Activated naive CD4-positive, alpha-beta T cell treated with anti-CD3 and anti-CD28 coated beads, Interleukin-2, amount 50 U/mL, for 16 hours (primary cell): ENCODE data around the gene HAGH.
"Not testable (repeated sequence)": the region's sequence is repeated elsewhere in the genome, so short reads cannot be mapped to it uniquely, and the experiment has no call there.

Source experiments
- DNase-seq: peaks from one replicate; pipeline ENCODE4 v3.0.0-alpha.2; 2020

Gene HAGH

DNA sequence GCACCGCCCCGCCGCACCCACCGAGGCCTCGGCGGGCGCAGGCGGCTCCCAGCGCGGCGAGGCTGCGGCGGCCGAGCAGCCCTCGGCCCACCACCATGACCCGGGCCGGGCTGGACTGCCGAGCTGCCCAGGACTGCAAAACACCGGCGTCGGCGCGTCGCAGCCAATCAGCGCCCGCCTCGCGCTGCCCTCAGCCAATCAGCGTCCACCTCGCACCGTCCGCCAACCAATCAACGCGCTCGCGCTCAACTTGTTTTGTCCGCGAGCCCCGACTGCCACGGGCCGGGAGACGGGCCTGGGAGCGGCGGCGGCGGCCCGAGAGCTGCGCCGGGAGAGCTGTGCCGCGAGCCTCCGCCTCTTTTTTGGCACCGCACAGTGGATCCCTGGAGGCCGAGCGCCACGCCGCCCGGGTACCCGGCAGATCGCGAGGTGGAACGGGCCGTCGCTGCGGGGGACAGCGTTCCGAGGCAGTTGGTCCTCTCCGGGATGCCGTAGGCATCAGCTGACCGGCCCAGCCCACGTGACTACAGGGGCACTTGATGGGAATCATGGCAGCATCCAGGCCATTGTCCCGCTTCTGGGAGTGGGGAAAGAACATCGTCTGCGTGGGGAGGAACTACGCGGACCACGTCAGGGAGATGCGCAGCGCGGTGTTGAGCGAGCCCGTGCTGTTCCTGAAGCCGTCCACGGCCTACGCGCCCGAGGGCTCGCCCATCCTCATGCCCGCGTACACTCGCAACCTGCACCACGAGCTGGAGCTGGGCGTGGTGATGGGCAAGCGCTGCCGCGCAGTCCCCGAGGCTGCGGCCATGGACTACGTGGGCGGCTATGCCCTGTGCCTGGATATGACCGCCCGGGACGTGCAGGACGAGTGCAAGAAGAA, at the start of gene HAGH, which contains the start of gene FAHD1:
Gene HAGH (minus strand): TSS at position 135 of the 883 bp plus-strand sequence. CDS start 38 bp downstream, at position 97.
Gene FAHD1 (plus strand): TSS at position 516 of the 883 bp plus-strand sequence. CDS start 33 bp downstream, at position 549.
- peak; percentile 89 for DNase-seq

GRCh38 chr16:1876066-1876465, 49.4 kb upstream of the HAGH start:
- not testable (repeated sequence) for DNase-seq

- DNase-seq = no peak
These were observed 48.2 kb upstream of the HAGH start for GRCh38 chr16:1874854-1875253.

GRCh38 chr16:1871974-1872635, 45.5 kb upstream of the HAGH start, which contains the start of gene MEIOB:
MEIOB (minus strand) TSS chr16:1872164; CDS start chr16:1868175, 3,989 bp downstream.
- DNase-seq = peak; percentile 31

- no peak for DNase-seq
These were observed 43.9 kb upstream of the HAGH start for GRCh38 chr16:1870365-1871082.

DNA sequence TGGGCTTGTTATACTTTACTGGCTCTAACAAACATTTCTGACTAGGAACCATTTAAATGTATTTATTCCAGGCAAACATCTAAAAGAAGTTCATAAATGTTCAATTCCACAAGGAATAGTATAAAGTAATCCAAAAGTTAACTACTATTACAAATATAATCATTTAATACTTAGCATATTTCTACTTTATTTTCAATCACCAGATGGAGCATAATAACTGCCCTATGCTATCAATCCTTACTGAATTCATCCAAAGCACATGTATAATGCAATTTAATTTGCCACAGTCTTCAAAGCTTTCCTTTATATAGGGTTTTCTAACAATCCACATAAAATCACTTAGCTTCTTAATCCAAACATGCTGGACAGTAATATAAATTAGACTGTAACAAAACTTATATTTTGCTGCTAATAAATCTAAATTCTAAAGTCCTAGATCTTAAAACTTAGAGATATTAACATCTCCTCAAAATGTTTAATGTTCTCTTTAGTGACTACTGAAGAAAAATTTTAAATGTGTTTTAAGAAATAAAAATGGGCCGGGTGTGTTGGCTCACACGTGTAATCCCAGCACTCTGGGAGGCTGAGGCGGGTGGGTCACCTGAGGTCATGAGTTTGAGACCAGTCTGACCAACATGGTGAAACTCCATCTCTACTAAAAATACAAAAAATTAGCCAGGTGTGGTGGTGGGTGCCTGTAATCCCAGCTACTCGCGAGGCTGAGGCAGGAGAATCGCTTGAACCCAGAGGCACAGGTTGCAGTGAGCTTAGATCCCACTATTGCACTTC, 39.5 kb upstream of the HAGH start:
- no peak for DNase-seq

DNA sequence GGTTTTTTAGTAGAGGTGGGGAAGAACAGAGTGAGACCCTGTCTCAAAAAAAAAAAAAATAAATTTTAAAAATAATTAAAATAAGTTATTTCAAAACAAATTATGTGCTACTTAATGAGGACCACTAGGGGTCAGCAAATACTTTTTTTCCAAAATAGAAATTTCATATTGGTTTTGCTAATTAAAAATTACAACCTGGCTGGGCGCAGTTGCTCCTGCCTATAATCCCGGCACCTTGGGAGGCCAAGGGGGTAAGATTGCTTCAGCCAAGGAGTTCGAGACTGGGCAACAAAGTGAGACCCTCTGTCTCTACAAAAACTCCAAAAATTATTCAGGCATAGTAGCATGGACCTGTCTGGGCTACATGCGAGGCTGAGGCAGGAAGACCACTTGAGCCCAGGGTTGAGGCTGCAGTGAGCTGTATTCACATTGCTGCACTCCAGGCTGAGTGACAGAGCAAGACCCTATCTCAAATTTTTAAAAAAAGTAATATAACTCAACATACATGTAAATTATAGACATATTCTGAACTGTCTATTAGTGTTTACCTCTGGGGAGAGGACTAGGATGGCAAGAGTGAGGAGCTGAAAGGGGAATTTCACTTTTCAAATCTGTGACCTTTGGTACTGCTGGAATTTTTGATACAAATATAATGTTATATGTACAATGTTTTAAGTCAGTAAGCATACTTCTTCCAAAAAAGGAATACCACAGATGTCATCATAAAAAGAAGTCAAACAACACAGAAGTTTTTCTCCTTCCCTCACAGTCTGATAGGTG, 37.2 kb upstream of the HAGH start:
- DNase-seq = no peak

DNA sequence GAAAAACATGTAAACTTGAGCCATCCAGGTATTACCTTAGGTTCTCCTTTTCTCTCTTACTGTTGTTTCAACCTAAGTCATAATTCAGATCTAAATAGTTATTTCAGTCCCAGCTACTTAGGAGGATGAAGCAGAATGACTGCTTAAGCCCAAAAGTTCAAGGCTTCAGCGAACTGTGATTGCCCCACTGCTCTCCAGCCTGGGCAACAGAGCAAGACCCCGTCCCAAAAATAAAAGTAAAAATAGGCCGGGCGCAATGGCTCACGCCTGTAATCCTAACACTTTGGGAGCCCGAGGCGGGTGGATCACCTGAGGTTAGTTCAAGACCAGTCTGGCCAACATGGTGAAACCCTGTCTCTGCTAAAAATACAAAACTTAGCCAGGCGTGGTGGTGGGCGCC, 35.8 kb upstream of the HAGH start:
- no peak for DNase-seq

DNA sequence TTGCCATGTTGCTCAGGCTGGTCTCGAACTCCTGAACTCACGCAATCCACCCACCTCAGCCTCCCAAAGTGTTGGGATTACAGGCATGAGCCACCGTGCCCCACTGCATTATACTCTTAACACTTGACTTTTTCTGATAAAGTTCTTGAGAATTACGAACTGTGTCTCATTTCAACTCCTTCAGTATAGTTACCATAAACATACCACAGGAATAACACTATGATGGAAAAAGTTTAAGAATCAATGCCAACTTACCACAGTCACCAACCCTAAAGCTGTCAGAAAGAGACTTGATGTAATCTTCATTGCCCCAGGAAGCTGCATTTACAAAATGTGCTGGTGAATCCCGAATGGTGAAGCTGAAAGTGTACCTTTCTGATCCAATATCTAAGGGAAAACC, 35.1 kb upstream of the HAGH start:
- DNase-seq = no peak

- DNase-seq = no peak
These were observed 33.0 kb upstream of the HAGH start for GRCh38 chr16:1859650-1860049.

- no peak for DNase-seq
These were observed 31.7 kb upstream of the HAGH start for GRCh38 chr16:1858189-1858865.

- DNase-seq = no peak
These were observed 30.9 kb upstream of the HAGH start for GRCh38 chr16:1857433-1858097.

DNA sequence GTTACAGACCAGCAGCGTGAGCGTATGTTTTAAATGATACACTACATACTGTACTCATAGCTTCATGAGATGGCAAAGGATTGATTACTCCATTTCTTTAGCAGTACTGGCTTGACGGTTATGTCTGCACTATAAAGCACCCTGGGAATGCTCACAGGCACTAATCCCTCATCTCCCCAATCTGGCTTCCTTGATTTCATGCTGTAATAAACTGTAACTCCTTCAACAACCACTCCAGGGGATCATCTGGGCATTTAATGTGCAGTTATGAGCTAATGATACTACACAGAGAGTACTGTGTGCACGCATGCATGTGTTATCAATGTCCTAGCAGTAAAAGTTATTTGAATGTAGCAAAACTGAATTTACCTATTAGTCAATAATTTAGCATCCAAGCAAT, 25.2 kb upstream of the HAGH start:
- DNase-seq = no peak

DNA sequence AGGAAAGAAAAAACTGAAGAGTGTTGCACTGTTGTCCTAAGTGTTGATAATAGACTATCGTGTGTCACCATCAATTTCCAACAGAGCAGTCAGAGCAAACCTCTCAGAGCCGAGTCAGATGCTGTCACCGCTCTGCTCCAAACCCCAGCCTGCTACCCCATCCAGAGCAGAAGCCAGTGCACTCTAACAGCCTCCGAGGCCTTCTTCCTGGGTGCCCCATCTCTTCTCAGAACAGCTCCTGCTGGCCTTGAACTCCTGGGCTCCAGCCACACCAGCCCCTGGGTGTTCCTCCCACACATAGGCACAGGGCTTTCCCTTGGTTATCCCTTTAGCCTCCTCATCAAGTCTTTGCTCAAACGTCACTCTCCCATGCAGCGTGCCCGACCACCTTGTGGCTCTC, 24.4 kb upstream of the HAGH start:
- no peak for DNase-seq

DNA sequence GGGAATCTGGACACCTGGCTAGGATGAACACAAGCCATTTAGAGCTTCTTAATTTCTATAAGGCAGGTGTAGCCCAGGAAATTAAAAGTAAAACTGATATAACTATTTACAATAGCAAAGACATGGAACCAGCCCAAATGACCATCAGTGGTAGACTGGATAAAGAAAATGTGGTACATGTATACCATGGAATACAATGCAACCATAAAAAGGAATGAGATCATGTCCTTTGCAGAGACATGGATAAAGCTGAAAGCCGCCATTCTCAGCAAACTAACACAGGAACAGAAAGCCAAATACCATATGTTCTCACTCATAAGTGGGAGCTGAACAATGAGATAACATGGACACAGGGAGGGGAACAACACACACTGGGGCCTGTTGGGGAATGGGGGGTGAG, 19.8 kb upstream of the HAGH start:
- no peak for DNase-seq

DNA sequence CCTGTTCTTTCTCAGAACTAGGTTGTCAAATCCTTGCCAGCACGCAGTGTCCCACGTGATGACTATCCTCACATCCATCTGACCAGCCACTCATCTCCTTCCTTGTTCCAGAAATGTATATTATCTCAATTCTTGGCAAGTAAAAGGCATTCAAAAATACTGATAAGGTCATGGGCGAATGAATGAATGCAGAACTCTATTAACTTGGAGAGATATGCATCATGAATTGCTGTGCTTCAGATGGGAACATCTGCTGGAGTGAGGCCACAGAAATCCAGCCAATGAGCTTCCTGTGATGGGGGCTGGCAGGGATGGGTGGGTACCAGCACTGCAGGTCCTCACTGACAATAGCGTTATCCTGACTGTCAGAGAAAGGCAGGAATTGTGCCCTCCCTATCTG, 19.4 kb upstream of the HAGH start:
- no peak for DNase-seq

GRCh38 chr16:1839554-1839953, 12.9 kb upstream of the HAGH start:
- no peak for DNase-seq

DNA sequence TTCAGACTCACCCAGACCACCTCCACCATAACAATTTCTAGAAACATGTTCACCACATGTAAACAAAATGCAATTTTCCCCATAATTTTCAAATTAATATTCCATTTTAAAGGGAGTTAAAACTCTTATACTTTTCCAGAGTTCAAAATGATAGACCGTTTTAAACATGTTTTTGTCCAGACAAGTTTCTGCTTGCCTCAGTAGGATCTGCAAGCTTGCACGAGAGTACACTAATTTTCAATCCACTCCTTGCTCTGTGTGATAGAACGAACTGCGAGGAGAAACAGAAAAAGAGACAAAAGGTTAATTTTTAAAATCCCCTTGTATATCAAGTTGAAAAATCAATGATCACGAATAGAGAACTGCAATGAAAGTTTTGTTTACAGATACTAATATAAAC, 7.5 kb upstream of the HAGH start:
- no peak for DNase-seq

GRCh38 chr16:1832838-1833454, 6.3 kb upstream of the HAGH start:
- DNase-seq = no peak
